Fibroblast of skin of back (primary cell): ENCODE results near the gene CSH1.

Experiments
- DNase-seq: peaks from one replicate; pipeline ENCODE4 v3.0.0-alpha.2; 2013

Gene CSH1

DNA sequence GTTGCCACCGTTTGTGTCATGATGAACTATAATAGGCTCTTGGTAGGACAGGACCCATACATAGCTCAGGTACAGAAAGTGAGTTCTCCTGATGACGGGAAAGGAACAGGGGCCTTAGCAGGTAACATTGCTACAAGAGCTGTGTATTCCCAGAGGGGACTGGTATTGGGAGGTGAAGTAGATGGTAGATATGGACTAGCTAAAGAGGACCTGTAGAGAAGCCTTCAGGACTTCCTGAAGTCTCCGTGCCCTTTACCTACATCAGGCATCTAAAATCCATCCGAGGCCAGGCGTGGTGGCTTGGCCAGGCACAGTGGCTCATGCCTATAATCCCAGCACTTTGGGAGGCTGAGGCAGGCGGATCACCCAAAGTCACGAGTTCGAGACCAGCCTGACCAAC, 41.2 kb downstream of the CSH1 start:
- DNase-seq, result no peak

DNA sequence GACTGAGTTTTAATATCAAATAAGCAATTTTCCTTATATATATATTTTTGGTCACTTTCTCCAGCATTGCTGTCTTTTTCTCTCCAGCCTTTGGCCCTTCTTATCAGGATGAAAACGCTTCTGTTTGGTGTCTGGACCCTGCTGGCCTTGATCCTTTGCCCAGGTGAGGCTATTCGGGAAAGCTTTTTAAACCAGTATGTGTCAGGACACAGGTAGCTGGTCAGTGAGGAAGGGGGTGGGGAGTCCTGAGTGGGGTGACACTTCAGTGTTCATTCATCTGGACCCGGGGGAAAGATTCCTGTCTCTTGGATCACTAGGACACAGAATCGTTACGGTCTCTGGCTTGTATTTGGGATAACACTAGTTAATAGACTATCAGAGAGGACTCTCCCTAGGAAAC, 41.7 kb downstream of the CSH1 start:
- DNase-seq, result no peak

DNA sequence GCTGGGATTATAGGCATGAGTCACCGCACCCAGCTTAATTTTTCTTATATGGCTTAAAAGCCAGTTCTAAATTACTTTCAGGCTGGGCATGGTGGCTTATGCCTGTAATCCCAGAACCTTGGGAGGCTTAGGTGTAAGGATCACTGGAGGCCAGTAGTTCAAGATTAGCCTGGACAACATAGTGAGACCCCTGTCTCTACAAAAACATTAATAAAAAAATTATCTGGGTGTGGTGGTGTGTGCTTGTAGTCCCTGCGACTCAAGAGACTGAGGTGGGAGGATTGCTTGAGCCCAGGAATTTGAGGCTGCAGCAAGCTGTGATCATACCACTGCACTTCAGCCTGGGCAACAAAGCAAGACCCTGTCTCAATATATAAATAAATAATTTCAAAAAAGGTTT, 43.1 kb downstream of the CSH1 start:
- DNase-seq, result no peak

DNA sequence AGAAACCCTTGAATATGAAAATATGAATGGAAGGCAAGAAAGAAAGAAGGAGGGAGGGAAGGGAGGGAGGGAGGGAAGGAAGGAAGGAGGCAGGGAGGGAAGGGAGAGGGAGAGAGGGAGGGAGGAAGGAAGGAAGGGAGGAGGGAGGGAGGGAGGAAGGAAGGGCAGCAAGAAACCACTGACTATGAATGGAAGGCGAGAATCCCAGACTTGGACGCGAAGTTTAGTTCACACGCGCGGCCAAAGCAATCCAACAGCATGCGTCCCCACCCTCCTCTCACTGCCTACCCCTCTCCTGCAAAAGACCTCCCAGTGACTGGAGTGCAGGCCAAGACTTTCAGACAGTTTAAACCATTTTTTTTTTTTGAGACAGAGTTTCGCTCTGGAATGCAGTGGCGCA, 46.0 kb downstream of the CSH1 start:
- DNase-seq, result no peak

DNA sequence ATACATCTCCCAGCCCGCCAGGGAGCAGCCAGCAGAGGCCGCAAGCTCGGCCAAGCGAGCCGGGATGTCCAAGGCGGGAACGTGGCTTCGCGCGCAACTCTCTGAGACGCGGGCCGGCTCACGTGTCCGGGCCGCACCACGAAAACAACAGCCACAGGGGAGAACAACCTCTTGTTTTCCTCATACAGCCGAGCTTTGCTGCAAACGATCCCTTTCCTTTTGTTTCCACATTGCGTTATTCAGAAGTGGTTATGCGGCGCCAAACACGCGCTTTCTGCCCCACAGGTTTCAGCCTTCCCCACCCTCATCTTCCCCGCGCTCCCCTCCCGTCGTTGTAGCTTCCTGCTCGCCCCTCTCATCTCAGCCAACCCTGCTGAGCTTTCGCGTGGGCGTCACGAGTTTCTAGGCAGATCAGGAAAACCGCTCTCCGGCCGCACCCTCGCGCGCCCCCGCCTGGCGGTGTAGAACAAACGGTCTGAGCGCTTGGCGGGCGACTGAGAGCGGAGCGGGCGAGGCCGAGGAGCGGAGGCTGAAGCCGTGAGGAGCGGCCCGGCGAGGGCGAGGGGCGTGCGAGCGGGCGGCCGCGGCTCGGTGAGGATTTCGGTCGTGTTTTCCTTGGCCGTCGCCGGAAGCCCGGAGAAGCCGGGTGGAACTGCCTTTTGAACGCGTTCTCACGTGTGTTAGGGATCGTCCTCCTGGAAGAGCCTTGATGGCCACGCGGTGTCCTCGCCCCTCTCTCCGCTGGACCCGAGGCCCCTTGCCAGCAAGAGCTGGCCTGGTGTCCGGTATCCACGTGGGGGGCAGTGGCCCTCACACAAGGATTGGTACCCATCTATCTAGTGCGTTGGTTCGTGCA, 47.3 kb downstream of the CSH1 start:
- peak; percentile 88 for DNase-seq

DNA sequence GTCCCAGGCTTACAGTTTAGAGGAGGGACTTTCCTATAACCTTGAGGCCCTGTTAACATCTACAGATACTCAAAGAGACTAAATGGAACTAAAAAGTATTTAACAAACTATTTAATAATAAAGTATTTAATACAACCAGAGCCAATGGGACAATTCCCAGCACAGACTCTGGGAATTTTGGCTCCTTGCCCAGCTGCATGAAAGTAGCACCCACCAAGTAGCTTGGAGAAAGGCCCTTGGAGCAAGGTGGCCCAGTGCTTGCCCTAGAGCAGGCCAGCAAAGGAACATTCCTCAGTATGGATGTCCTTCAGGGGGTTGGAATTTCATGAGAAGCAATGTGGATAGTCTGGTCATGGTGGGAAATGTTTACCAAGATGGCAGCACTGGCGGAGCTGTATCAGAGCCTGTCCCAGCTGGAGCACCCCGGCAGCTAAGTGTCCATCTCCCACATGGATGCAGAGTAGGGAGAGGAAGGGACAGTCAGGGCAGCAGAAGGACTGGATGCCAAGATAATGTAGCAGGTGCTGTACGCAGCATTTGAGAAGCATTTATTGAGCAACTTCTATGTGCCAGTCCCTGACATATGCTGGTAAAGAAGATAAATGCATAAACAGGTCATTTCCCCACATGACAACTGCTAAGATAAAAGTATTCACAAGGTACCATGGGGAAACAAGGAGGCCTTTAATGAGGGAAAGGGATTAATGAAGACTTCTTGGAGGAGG, 48.7 kb downstream of the CSH1 start:
- DNase-seq, result no peak

DNA sequence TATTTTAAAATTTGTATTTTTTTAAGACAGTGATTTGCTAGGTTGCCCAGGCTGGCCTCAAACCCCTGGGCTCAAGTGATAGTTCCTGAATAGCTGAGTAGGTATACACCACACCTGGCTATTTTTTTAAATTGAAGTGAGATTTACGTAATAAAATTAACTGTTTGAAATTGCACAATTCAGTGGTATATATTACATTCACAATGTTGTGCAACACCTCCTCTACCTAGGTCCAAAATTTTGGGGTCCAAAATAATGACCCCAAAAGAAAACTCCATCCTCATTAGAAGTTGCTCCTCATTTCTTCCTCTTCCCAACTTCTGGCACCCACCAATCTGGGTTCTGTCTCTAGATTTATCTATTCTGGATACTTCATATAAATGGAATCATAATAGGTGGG, 50.9 kb downstream of the CSH1 start:
- DNase-seq, result no peak
